Gastrocnemius medialis (tissue), 4 donors: Measurements from ENCODE around the gene EFCC1.

Source experiments
- CTCF ChIP-seq, 5 experiments: fragments of 450-650 bp in 3 of 5; fragments of 200-600 bp in 2 of 5; sonication (generic) in 2 of 5; IDR thresholded peaks in 4 of 5; conservative IDR thresholded peaks in 1 of 5; 1 replicate in 4 of 5; 2 replicates in 1 of 5; pipeline ENCODE4 v1.5.1; 2016 to 2019; ENCODE audit warnings: antibody characterized with exemption in 5 of 5, mild to moderate bottlenecking in 3 of 5, moderate library complexity in 3 of 5
- POLR2A ChIP-seq, 2 donors: fragments of 450-650 bp; IDR thresholded peaks; one replicate each; pipeline ENCODE4 v1.6.1; 2017; ENCODE audit warnings: antibody characterized with exemption in 2 of 2, mild to moderate bottlenecking in 2 of 2, moderate library complexity in 2 of 2

GRCh38 chr3:128996726-128997125 is 4.4 kb upstream of the EFCC1 start:
- TF ChIP-seq POLR2A (IDR thresholded peaks at IDR 0.05) (no peak), CTCF (IDR thresholded peaks at IDR 0.05 in 4 of 5, conservative IDR thresholded peaks at IDR 0.05 in 1 of 5) (no peak)
